T-cell (primary cell): ENCODE results near the gene RAB6D. TPM values are rescaled to one million over a fixed set of nuclear protein-coding genes. Genes with fewer than 3 reads are reported as not detected.
"Not testable (repeated sequence)": the region's sequence is repeated elsewhere in the genome, so short reads cannot be mapped to it uniquely, and the experiment has no call there.

Experiments used
- ATAC-seq, 4 experiments: fragments of 200-7000 bp in 3 of 4; fragments of 150-1000 bp in 1 of 4; cut with Tn5 transposase; replicated peaks in 1 of 4; 1 replicate in 3 of 4; 2 replicates in 1 of 4; pipeline ENCODE4 v1.10.0; 2021; ENCODE audit warnings: moderate library complexity in 3 of 4, mild to moderate bottlenecking in 2 of 4, moderate number of reproducible peaks in 1 of 4
- CTCF ChIA-PET, 2 donors: fragments of 300-600 bp; sonication (Branson Sonifier 250); formaldehyde crosslinking; loops; one replicate each; lab custom pipeline; 2022; ENCODE audit warnings: antibody characterized with exemption in 2 of 2; lab: Charles Lee
- POLR2A ChIA-PET, 2 donors: fragments of 300-600 bp; sonication (Branson Sonifier 250); formaldehyde crosslinking; loops; one replicate each; lab custom pipeline; 2022; ENCODE audit warnings: antibody characterized with exemption in 2 of 2; lab: Charles Lee
- DNase-seq, 35 experiments: peaks; one replicate each; pipeline versions ENCODE4 v3.0.0 to v3.0.0-alpha.2; 2013 to 2023
- H3K27ac ChIP-seq: one replicate; pipeline ENCODE4 v1.5.1; 2013; ENCODE audit warnings: low read length
- H3K27me3 ChIP-seq, 2 experiments: replicated peaks in 1 of 2; 1 replicate in 1 of 2; 2 replicates in 1 of 2; pipeline versions ENCODE4 v1.6.1 to v1.7.0; 2013; ENCODE audit warnings: low read length in 1 of 2, mixed read lengths in 1 of 2; ENCODE audit not compliant: control insufficient read depth in 2 of 2, insufficient read depth in 2 of 2; ENCODE audit errors: extremely low read depth in 1 of 2
- H3K36me3 ChIP-seq, 2 donors: 1 replicate in 1 of 2; 2 replicates in 1 of 2; pipeline versions ENCODE4 v1.6.1 to v1.7.0; 2013; ENCODE audit warnings: low read length in 1 of 2; ENCODE audit not compliant: control insufficient read depth in 2 of 2, insufficient read depth in 1 of 2; ENCODE audit errors: extremely low read depth in 1 of 2
- H3K4me1 ChIP-seq, 2 experiments: 1 replicate in 1 of 2; 2 replicates in 1 of 2; pipeline versions ENCODE4 v1.6.1 to v1.7.0; 2013; ENCODE audit warnings: low read length in 2 of 2, mixed read lengths in 1 of 2; ENCODE audit not compliant: insufficient read depth in 2 of 2, control insufficient read depth in 1 of 2; ENCODE audit errors: extremely low read depth in 1 of 2
- H3K4me3 ChIP-seq, 2 donors: 1 replicate in 1 of 2; 2 replicates in 1 of 2; pipeline versions ENCODE4 v1.5.1 to v1.7.0; 2013; ENCODE audit warnings: mild to moderate bottlenecking in 2 of 2, low read length in 1 of 2, moderate library complexity in 1 of 2; ENCODE audit not compliant: control insufficient read depth in 1 of 2; ENCODE audit errors: extremely low read depth in 1 of 2
- H3K9me3 ChIP-seq: 2 replicates; pipeline ENCODE4 v1.7.0; 2013
- H3K27ac Mint-ChIP-seq, 2 donors: one replicate each; pipeline ENCODE4 v1.8.0; 2020 to 2021; ENCODE audit warnings: mild to moderate bottlenecking in 2 of 2, mixed read lengths in 2 of 2
- H3K27me3 Mint-ChIP-seq, 2 donors: one replicate each; pipeline ENCODE4 v1.8.0; 2021 to 2022; ENCODE audit warnings: mixed read lengths in 2 of 2
- H3K36me3 Mint-ChIP-seq: one replicate; pipeline ENCODE4 v1.8.0; 2021; ENCODE audit warnings: mixed read lengths
- H3K4me1 Mint-ChIP-seq, 3 donors: one replicate each; pipeline ENCODE4 v1.8.0; 2020 to 2022; ENCODE audit warnings: mixed read lengths in 3 of 3, mild to moderate bottlenecking in 1 of 3
- H3K4me3 Mint-ChIP-seq, 3 donors: one replicate each; pipeline ENCODE4 v1.8.0; 2020 to 2022; ENCODE audit warnings: mild to moderate bottlenecking in 3 of 3, mixed read lengths in 3 of 3, moderate library complexity in 3 of 3
- H3K9me3 Mint-ChIP-seq, 3 donors: one replicate each; pipeline ENCODE4 v1.8.0; 2020 to 2022; ENCODE audit warnings: mixed read lengths in 3 of 3
- WGBS: methylation state at CpG from one replicate; pipeline ENCODE4 v1.1.5; 2013; ENCODE audit warnings: missing lambda C conversion rate; ENCODE audit not compliant: insufficient coverage; 5-methylcytosine and 5-hydroxymethylcytosine counted together
- total RNA-seq, 35 experiments: library from RNA in 6 of 35; stranded (reverse) in 6 of 35; fragments of 120-200 nt in 1 of 35; gene quantifications; one replicate each; pipeline versions ENCODE4 v1.2.1 to v1.2.4 and lab custom pipeline; 2013 to 2026

The RAB6D gene
- total RNA-seq, 5 donors from 2014 or later (not counting 1 experiment from before 2014, with no cell fraction given) = not detected

DNA sequence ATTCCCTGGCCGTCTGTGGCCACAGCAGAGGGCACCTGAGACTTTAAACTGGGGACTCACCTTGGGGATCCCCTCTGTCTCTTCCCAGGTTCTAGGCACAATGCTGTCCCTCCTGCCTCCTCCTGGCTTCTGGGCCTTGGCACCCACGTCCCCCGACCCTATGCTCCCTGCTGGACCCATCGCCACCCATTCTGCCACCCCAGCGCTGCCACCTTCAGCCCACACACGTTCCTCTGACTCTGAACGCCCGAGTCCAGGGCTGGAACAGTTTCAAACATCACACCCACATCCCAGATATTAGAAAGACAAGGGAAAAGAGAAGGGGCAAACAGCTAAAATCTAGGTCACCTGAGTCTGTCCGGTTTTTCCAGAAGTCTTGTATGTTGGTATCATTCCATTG lies 28.0 kb upstream of the RAB6D start:
- POLR2A ChIA-PET, CTCF ChIA-PET, H3K27ac Mint-ChIP-seq, H3K36me3 Mint-ChIP-seq, H3K4me1 Mint-ChIP-seq, H3K9me3 ChIP-seq, H3K4me3 ChIP-seq, H3K4me3 Mint-ChIP-seq, DNase-seq, H3K9me3 Mint-ChIP-seq, ATAC-seq, H3K36me3 ChIP-seq, H3K4me1 ChIP-seq, H3K27ac ChIP-seq: not testable (repeated sequence)
- peaks cover 9 to 29% of the 10 kb centered on the region in 2 donors for H3K27me3 Mint-ChIP-seq
- H3K27me3 ChIP-seq = peaks cover 0 to 10% of the 10 kb centered on the region in 2 experiments
- WGBS = 71% methylated on average over 4 of the region's 9 CpGs

DNA sequence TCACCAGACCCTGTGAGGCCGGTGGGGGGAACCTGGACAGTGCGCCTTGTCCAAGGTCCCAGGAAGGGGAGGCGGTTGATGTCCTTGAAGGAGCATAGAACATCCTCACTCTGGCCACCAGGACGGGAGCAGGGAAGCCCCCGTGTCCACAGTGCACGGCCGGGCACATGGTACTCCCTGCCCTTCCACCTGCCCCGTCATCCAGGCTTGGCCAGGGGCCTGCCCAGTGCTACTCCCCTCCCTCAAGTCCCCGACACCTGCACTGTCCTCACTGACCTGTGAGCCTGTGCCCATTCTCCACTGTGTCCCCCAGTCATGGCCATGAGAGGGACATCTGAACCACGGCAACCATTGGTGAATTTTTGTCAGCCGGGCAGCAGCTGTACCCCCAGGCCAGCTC lies 27.5 kb upstream of the RAB6D start:
- DNase-seq, CTCF ChIA-PET, H3K27ac ChIP-seq, H3K36me3 ChIP-seq, H3K9me3 Mint-ChIP-seq, POLR2A ChIA-PET, H3K27ac Mint-ChIP-seq, H3K36me3 Mint-ChIP-seq, H3K4me3 ChIP-seq, H3K4me1 ChIP-seq, H3K4me3 Mint-ChIP-seq, H3K9me3 ChIP-seq, ATAC-seq, H3K4me1 Mint-ChIP-seq: not testable (repeated sequence)
- 91% methylated on average over 10 of the region's 11 CpGs for WGBS
- peaks cover 9 to 29% of the 10 kb centered on the region in 2 donors for H3K27me3 Mint-ChIP-seq
- H3K27me3 ChIP-seq = peaks cover 0 to 10% of the 10 kb centered on the region in 2 experiments

- CTCF ChIA-PET, ATAC-seq: not testable (repeated sequence)
- WGBS = no CpG with 5 or more reads among the region's 9 CpGs
Measured at GRCh38 chr2:131390495-131391130, 26.6 kb upstream of the RAB6D start.

DNA sequence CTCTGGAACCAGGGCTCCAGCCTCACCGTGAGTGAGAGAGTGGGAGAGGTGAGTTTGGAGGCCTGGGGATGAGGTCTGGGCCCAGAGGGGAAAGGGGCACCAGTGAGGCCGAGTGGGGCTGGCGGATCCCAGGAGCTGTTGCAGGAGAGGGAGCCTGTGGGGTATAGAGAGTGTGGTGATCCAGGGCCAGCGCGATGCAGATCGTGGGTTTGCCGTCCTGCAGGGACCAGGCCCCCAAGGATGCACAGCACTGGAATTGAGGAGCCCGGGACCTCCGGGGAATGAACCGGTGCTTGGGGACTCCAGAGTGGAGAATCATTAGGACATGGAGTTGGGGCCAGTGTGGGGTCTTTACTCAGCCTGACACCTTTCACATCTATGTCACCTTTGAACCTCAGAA lies 25.7 kb upstream of the RAB6D start:
- no peak overlapping the region for H3K27ac ChIP-seq
- ChIA-PET POLR2A (no interaction called here), CTCF (no interaction called here)
- H3K36me3 Mint-ChIP-seq = no peaks in the 10 kb centered on the region
- ATAC-seq = no peak
- no peaks in the 10 kb centered on the region for H3K36me3 ChIP-seq
- WGBS = 93% methylated on average over 6 of the region's 10 CpGs
- peaks cover 0 to 10% of the 10 kb centered on the region in 2 experiments for H3K27me3 ChIP-seq
- no peaks in the 10 kb centered on the region for H3K9me3 ChIP-seq
- H3K4me3 ChIP-seq = no peak overlapping the region
- H3K27me3 Mint-ChIP-seq = peaks cover 14 to 22% of the 10 kb centered on the region in 2 donors
- DNase-seq = no peak
- no peak overlapping the region for H3K27ac Mint-ChIP-seq
- H3K4me1 ChIP-seq = no peaks in the 10 kb centered on the region
- no peak overlapping the region for H3K4me3 Mint-ChIP-seq
- H3K9me3 Mint-ChIP-seq = no peaks in the 10 kb centered on the region
- H3K4me1 Mint-ChIP-seq = no peaks in the 10 kb centered on the region

More at GRCh38 chr2:131390495-131391130, 26.6 kb upstream of the RAB6D start:
- H3K9me3 Mint-ChIP-seq, DNase-seq, H3K4me3 Mint-ChIP-seq, H3K9me3 ChIP-seq, H3K36me3 Mint-ChIP-seq, H3K27ac ChIP-seq, H3K4me3 ChIP-seq, H3K36me3 ChIP-seq, H3K4me1 ChIP-seq, POLR2A ChIA-PET, H3K27ac Mint-ChIP-seq, H3K4me1 Mint-ChIP-seq: not testable (repeated sequence)
- peaks cover 0 to 10% of the 10 kb centered on the region in 2 experiments for H3K27me3 ChIP-seq
- peaks cover 14 to 27% of the 10 kb centered on the region in 2 donors for H3K27me3 Mint-ChIP-seq

GRCh38 chr2:131388834-131389233 lies 24.9 kb upstream of the RAB6D start:
- CTCF ChIA-PET, ATAC-seq: not testable (repeated sequence)

GRCh38 chr2:131373111-131373510 lies 9.1 kb upstream of the RAB6D start:
- H3K27ac Mint-ChIP-seq, H3K4me3 Mint-ChIP-seq, H3K27ac ChIP-seq, H3K4me1 Mint-ChIP-seq, CTCF ChIA-PET, ATAC-seq, H3K9me3 Mint-ChIP-seq, H3K9me3 ChIP-seq, H3K36me3 ChIP-seq, H3K4me1 ChIP-seq, DNase-seq, H3K36me3 Mint-ChIP-seq, H3K4me3 ChIP-seq, H3K27me3 Mint-ChIP-seq, H3K27me3 ChIP-seq, POLR2A ChIA-PET: not testable (repeated sequence)
- no CpG with 5 or more reads among the region's 1 CpG for WGBS

More at GRCh38 chr2:131388834-131389233, 24.9 kb upstream of the RAB6D start:
- POLR2A ChIA-PET, H3K4me3 ChIP-seq, H3K27me3 ChIP-seq, H3K27ac Mint-ChIP-seq, H3K4me1 ChIP-seq, H3K27ac ChIP-seq, H3K9me3 ChIP-seq, H3K36me3 Mint-ChIP-seq, H3K4me3 Mint-ChIP-seq, H3K36me3 ChIP-seq, DNase-seq, H3K9me3 Mint-ChIP-seq, H3K4me1 Mint-ChIP-seq: not testable (repeated sequence)
- 77% methylated on average over 4 of the region's 6 CpGs for WGBS
- H3K27me3 Mint-ChIP-seq = peaks cover 14 to 19% of the 10 kb centered on the region in 2 donors
